Measurements from ENCODE around the gene PAFAH1B1.

PAFAH1B1 gene

GRCh38 chr17:2703181-2703580 lies 109.7 kb downstream of the PAFAH1B1 start:
- Histone ChIP-seq H3K27ac (replicated peaks) (no peak overlapping the region), H3K27me3 (ENCODE audit: insufficient read depth, poor library complexity, severe bottlenecking) (no peaks in the 10 kb centered on the region), H3K4me3 (replicated peaks; ENCODE audit: insufficient read depth, low read length) (no peak overlapping the region)
- no peak for DNase-seq (ENCODE audit: low read depth in 1 of 2, low spot score in 1 of 2)
- TF ChIP-seq GABPA (IDR thresholded peaks at IDR 0.05; ENCODE audit: low read depth) (no peak), REST (IDR thresholded peaks at IDR 0.05; ENCODE audit: insufficient replicate concordance, low read depth) (no peak), CTCF (IDR thresholded peaks at IDR 0.05; ENCODE audit: insufficient read depth, low read length) (no peak), SPI1 (IDR thresholded peaks at IDR 0.05; ENCODE audit: borderline replicate concordance, low read depth) (no peak), POLR2AphosphoS5 (IDR thresholded peaks at IDR 0.05; ENCODE audit: low read depth) (no peak)

- DNase-seq (ENCODE audit: low read depth in 1 of 2, low spot score in 1 of 2) = no peak
- TF ChIP-seq GABPA (IDR thresholded peaks at IDR 0.05; ENCODE audit: low read depth) (no peak), CTCF (IDR thresholded peaks at IDR 0.05; ENCODE audit: insufficient read depth, low read length) (no peak), POLR2AphosphoS5 (IDR thresholded peaks at IDR 0.05; ENCODE audit: low read depth) (no peak), SPI1 (IDR thresholded peaks at IDR 0.05; ENCODE audit: borderline replicate concordance, low read depth) (no peak), REST (IDR thresholded peaks at IDR 0.05; ENCODE audit: insufficient replicate concordance, low read depth) (no peak)
- H3K27me3 ChIP-seq (ENCODE audit: insufficient read depth, poor library complexity, severe bottlenecking) = no peaks in the 10 kb centered on the region
- no peak overlapping the region for H3K4me3 ChIP-seq (replicated peaks; ENCODE audit: insufficient read depth, low read length)
- no peak overlapping the region for H3K27ac ChIP-seq (replicated peaks)
Measured at GRCh38 chr17:2703606-2704005, 110.2 kb downstream of the PAFAH1B1 start.

GRCh38 chr17:2704031-2704889 lies 110.8 kb downstream of the PAFAH1B1 start:
- H3K27ac ChIP-seq (replicated peaks) = no peak overlapping the region
- TF ChIP-seq REST (IDR thresholded peaks at IDR 0.05; ENCODE audit: insufficient replicate concordance, low read depth) = no peak
- TF ChIP-seq POLR2AphosphoS5 (IDR thresholded peaks at IDR 0.05; ENCODE audit: low read depth) = no peak
- no peak for TF ChIP-seq CTCF (IDR thresholded peaks at IDR 0.05; ENCODE audit: insufficient read depth, low read length)
- no peak for TF ChIP-seq SPI1 (IDR thresholded peaks at IDR 0.05; ENCODE audit: borderline replicate concordance, low read depth)
- no peak for TF ChIP-seq GABPA (IDR thresholded peaks at IDR 0.05; ENCODE audit: low read depth)
- no peak for DNase-seq (ENCODE audit: low read depth in 1 of 2, low spot score in 1 of 2)
- no peaks in the 10 kb centered on the region for H3K27me3 ChIP-seq (ENCODE audit: insufficient read depth, poor library complexity, severe bottlenecking)
- no peak overlapping the region for H3K4me3 ChIP-seq (replicated peaks; ENCODE audit: insufficient read depth, low read length)
